Prostate gland (tissue), 2 donors: ENCODE results near the gene CTDNEP1. TPM values are rescaled to one million over a fixed set of nuclear protein-coding genes. Genes with fewer than 3 reads are reported as not detected.

Experiments
- DNase-seq: peaks from one replicate; pipeline ENCODE4 v3.0.0-alpha.2; 2019; ENCODE audit warnings: low spot score
- H3K27ac ChIP-seq, 2 donors: fragments of 200-600 bp; sonication (generic); 2 replicates each; pipeline ENCODE4 v1.5.1; 2017 to 2019
- H3K27me3 ChIP-seq: fragments of 200-600 bp; sonication (generic); replicated peaks from 2 replicates; pipeline ENCODE4 v1.5.1; 2019; ENCODE audit not compliant: insufficient read depth
- H3K36me3 ChIP-seq, 2 donors: fragments of 200-600 bp; sonication (generic); 1 replicate in 1 of 2; 2 replicates in 1 of 2; pipeline versions ENCODE4 v1.5.1 to v1.8.1; 2017 to 2019
- H3K4me1 ChIP-seq: fragments of 200-600 bp; sonication (generic); replicated peaks from 2 replicates; pipeline ENCODE4 v1.5.1; 2019
- H3K4me3 ChIP-seq, 2 donors: fragments of 200-600 bp; sonication (generic); 2 replicates each; pipeline ENCODE4 v1.5.1; 2017 to 2019
- H3K9me3 ChIP-seq: fragments of 200-600 bp; sonication (generic); 2 replicates; pipeline ENCODE4 v1.5.1; 2017
- POLR2A ChIP-seq: fragments of 450-650 bp; IDR thresholded peaks from one replicate; pipeline ENCODE4 v1.6.1; 2016; ENCODE audit warnings: antibody characterized with exemption, mild to moderate bottlenecking
- POLR2AphosphoS5 ChIP-seq: sonication (generic); formaldehyde crosslinking; IDR thresholded peaks from one replicate; pipeline ENCODE4 v1.6.1; 2017; ENCODE audit warnings: antibody characterized with exemption
- WGBS: methylation state at CpG from one replicate; pipeline ENCODE4 v1.1.5; 2018; 5-methylcytosine and 5-hydroxymethylcytosine counted together
- intact Hi-C: fragments of 100-400 bp; cut with DNase I; formaldehyde crosslinking; loops from one replicate; pipeline ENCODE4 v1.14.2; 2022
- total RNA-seq, 2 donors: library from RNA; depleted of rRNA; stranded (reverse); fragments of >200 nt; gene quantifications; one replicate each; pipeline ENCODE4 v1.1.0, GENCODE V29; 2016
- TF ChIP-seq, protein P1 (sequence below), 4 experiments: fragments of 200-600 bp in 2 of 4; fragments of 450-650 bp in 2 of 4; sonication (generic) in 2 of 4; IDR thresholded peaks; 1 replicate in 3 of 4; 2 replicates in 1 of 4; pipeline ENCODE4 v1.5.1; 2016 to 2019; ENCODE audit warnings: antibody characterized with exemption in 4 of 4, mild to moderate bottlenecking in 2 of 4, moderate library complexity in 2 of 4

Gene CTDNEP1
- total RNA-seq, 2 donors from 2014 or later, result 61.2 to 107 TPM

DNA sequence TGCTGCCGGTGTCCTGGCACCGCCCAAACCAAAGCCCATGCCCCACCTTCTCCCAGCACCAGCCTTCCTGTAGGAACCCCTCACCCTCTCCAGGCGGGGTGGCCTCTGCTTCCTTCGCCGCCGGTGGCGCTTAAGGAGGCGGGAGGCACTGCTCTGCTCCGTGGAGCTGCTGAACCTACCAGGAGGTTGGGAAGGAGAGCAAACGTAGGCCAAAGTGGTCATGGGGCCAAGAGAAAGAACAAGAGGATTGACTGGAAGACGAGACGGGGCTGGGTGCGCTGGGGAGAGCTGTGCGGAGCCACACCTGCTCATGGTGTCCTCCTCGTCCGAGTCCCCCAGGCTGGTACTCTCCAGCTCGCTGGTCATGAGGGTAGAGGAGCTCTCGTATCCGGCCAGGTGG lies 22.0 kb downstream of the CTDNEP1 start:
- Histone ChIP-seq H3K4me1 (peaks cover 13% of the 10 kb centered on the region), H3K9me3 (no peaks in the 10 kb centered on the region), H3K27me3 (no peaks in the 10 kb centered on the region), H3K36me3 (peaks cover 2 to 18% of the 10 kb centered on the region in 2 donors), H3K27ac (peak overlapping the region; percentile 86 to 99), H3K4me3 (no peak overlapping the region)
- TF ChIP-seq, protein P1, sequence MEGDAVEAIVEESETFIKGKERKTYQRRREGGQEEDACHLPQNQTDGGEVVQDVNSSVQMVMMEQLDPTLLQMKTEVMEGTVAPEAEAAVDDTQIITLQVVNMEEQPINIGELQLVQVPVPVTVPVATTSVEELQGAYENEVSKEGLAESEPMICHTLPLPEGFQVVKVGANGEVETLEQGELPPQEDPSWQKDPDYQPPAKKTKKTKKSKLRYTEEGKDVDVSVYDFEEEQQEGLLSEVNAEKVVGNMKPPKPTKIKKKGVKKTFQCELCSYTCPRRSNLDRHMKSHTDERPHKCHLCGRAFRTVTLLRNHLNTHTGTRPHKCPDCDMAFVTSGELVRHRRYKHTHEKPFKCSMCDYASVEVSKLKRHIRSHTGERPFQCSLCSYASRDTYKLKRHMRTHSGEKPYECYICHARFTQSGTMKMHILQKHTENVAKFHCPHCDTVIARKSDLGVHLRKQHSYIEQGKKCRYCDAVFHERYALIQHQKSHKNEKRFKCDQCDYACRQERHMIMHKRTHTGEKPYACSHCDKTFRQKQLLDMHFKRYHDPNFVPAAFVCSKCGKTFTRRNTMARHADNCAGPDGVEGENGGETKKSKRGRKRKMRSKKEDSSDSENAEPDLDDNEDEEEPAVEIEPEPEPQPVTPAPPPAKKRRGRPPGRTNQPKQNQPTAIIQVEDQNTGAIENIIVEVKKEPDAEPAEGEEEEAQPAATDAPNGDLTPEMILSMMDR (IDR thresholded peaks at IDR 0.05), result no peak
- TF ChIP-seq POLR2AphosphoS5, result no peak
- TF ChIP-seq POLR2A, result no peak
- intact Hi-C loops, result no loop called here
- 91% methylated on average over 19 of the region's 19 CpGs for WGBS
- no peak for DNase-seq

- H3K27me3 ChIP-seq, result no peaks in the 10 kb centered on the region
- H3K27ac ChIP-seq, result peak overlapping the region; percentile 86 to 99
- no peak overlapping the region for H3K4me3 ChIP-seq
- DNase-seq, result no peak
- TF ChIP-seq POLR2AphosphoS5 (no peak), POLR2A (no peak)
- H3K9me3 ChIP-seq, result no peaks in the 10 kb centered on the region
- WGBS, result 85% methylated on average over 14 of the region's 14 CpGs
- peaks cover 2 to 24% of the 10 kb centered on the region in 2 donors for H3K36me3 ChIP-seq
- peaks cover 13% of the 10 kb centered on the region for H3K4me1 ChIP-seq
- intact Hi-C loops, result no loop called here
Measured at GRCh38 chr17:7228920-7229319, 22.6 kb downstream of the CTDNEP1 start.

DNA sequence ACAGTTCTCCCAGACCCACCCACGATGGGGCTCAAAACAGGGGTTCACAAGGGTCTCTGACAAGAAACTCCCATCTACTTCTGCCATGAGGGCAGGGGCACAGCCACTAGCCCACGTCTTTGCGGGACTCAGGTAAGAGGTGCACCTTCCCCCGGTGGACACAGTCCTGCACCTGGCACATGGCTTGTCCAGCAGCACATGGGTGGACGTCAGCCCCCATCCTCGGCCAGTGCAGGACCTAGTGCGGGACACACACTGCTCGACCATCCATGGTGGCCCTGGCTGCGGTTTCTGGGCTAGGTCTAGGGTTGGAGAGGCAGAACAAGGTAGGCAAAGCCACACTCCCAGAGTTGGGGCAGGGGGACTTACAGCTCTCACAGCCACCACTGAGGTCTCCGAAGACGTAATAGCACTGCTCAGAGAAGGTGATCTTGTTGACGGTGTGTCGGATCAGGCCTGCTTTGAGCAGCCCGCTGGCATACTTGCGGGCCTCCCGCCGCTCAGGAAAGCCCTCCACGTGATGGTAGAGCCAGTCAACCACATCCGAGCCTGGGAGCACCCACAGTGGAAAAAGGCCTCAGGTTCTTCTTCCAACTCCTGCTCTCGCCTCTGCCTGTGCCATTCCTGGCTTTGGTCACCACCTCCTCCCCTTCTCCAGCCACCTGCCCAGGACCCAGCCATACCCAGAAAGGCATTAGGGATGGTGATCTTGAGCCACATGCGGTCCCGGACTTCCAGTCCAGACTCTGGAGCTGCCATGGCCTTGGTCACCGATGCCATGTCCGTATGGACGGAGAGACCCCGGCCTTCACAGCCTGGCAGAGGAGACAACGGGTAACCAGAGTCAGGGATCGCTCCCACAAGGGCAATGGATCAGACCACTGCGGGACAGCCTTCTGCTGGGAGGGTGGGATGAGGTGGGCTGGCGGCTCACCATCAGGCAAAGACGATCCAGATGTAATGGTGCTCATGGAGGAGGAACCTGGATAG lies 24.5 kb downstream of the CTDNEP1 start:
- Histone ChIP-seq H3K36me3 (peaks cover 2 to 35% of the 10 kb centered on the region in 2 donors), H3K4me1 (peaks cover 13% of the 10 kb centered on the region), H3K9me3 (no peaks in the 10 kb centered on the region), H3K27ac (peak overlapping the region; percentile 86 to 99), H3K4me3 (no peak overlapping the region), H3K27me3 (no peaks in the 10 kb centered on the region)
- TF ChIP-seq POLR2AphosphoS5 (no peak), POLR2A (no peak)
- no peak for DNase-seq
- 94% methylated on average over 27 of the region's 31 CpGs for WGBS
- intact Hi-C loops, result no loop called here

GRCh38 chr17:7225711-7226331 lies 25.7 kb downstream of the CTDNEP1 start:
- TF ChIP-seq, protein P1 (IDR thresholded peaks at IDR 0.05), result no peak
- TF ChIP-seq POLR2AphosphoS5 (no peak), POLR2A (no peak)
- H3K36me3 ChIP-seq, result peaks cover 2 to 35% of the 10 kb centered on the region in 2 donors
- no peaks in the 10 kb centered on the region for H3K9me3 ChIP-seq
- H3K4me3 ChIP-seq, result no peak overlapping the region
- peaks cover 20% of the 10 kb centered on the region for H3K4me1 ChIP-seq
- no peaks in the 10 kb centered on the region for H3K27me3 ChIP-seq
- WGBS, result 69% methylated on average over 21 of the region's 21 CpGs
- intact Hi-C loops, result no loop called here
- DNase-seq, result no peak
- peak overlapping the region; percentile 57 to 99 for H3K27ac ChIP-seq

DNA sequence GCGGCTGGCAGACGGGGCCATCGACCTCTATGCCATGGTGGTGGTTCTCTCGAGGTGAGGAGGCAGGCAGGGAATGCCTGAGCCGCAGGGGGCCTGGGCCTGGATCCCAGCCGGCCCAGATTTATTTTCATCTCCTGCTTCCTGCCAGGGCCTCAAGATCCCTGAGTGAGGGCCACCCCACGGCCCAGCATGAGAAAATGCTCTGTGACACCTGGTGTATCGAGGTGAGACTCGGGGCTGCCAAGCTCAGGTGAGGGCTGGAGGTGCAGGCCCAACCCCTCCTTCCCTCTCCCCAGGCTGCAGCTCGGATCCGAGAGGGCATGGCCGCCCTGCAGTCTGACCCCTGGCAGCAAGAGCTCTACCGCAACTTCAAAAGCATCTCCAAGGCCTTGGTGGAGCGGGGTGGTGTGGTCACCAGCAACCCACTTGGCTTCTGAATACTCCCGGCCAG lies 26.8 kb downstream of the CTDNEP1 start:
- H3K4me1 ChIP-seq, result peaks cover 23% of the 10 kb centered on the region
- peaks cover 2 to 31% of the 10 kb centered on the region in 2 donors for H3K36me3 ChIP-seq
- 61% methylated on average over 15 of the region's 15 CpGs for WGBS
- no peaks in the 10 kb centered on the region for H3K9me3 ChIP-seq
- H3K4me3 ChIP-seq, result no peak overlapping the region
- DNase-seq, result no peak
- intact Hi-C loops, result no loop called here
- peak overlapping the region; percentile 57 to 99 for H3K27ac ChIP-seq
- no peaks in the 10 kb centered on the region for H3K27me3 ChIP-seq
- TF ChIP-seq POLR2AphosphoS5 (no peak), POLR2A (no peak)
- TF ChIP-seq, protein P1 (IDR thresholded peaks at IDR 0.05), result no peak
